ENCODE results near the gene MFN2. TPM values are rescaled to one million over a fixed set of nuclear protein-coding genes. Genes with fewer than 3 reads are reported as not detected.

Gene MFN2
- total and polyA plus RNA-seq, 9 of the 15 experiments (the other 6 are each of a cell fraction or from before 2014, with no cell fraction given): 10.5 to 158 (median 87.1) TPM

DNA sequence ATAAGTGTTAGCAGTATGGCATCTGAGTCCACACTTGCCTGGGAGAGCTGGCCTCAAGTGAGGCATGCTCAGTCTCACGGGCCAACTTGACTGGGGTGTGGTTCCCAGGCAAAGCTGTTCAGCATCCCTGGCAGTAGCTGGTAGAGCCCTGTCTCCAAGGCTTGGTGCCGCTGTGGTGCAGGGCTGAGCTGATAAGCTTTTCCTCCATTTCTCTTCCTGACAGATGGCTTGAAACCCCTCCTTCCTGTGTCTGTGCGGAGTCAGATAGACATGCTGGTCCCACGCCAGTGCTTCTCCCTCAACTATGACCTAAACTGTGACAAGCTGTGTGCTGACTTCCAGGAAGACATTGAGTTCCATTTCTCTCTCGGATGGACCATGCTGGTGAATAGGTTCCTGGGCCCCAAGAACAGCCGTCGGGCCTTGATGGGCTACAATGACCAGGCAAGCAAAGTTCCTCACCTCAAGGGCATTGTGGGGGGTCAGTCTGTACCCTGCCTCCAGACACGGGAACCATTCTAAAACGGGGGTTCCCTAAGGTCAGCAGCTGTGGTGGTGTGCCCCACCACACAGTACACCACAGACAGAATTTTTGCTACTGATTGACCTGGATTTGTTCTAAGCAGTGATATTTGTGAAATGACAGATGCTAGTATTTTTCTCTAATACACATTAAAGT lies 25.4 kb downstream of the MFN2 start (continued):
- TF ChIP-seq VEZF1 (CRISPR knock-in tag; IDR thresholded peaks at IDR 0.05) (peak; percentile 56; the same call in 1 of the 2 replicates), TCFL5 (CRISPR knock-in tag; conservative IDR thresholded peaks at IDR 0.05) (no peak), PRDM10 (IDR thresholded peaks at IDR 0.05; ENCODE audit: partially characterized antibody) (peak; percentile 89), ZNF583 (CRISPR knock-in tag; IDR thresholded peaks at IDR 0.05) (no peak), ZBTB2 (IDR thresholded peaks at IDR 0.05) (peak; percentile 78; the same call in 1 of the 2 replicates), ZBTB5 (IDR thresholded peaks at IDR 0.05) (no peak), RBBP5 (IDR thresholded peaks at IDR 0.05; ENCODE audit: borderline replicate concordance, insufficient read depth, low read length, poor library complexity, severe bottlenecking) (peak; percentile 40), EGR1 (conservative IDR thresholded peaks at IDR 0.05) (peak; percentile 41; the same call in 1 of the 2 replicates), HNRNPUL1 (IDR thresholded peaks at IDR 0.05; ENCODE audit: low read length) (no peak), HDAC1 (IDR thresholded peaks at IDR 0.05) (peak in 1 of 2 experiments; percentile 92; a peak in 1 of 4 replicates), U2AF1 (optimal IDR thresholded peaks at IDR 0.05; ENCODE audit: low read depth, low read length) (no peak), CHD2 (IDR thresholded peaks at IDR 0.05; ENCODE audit: low read depth, low read length) (no peak), MAFF (IDR thresholded peaks at IDR 0.05; ENCODE audit: low read length) (no peak), FOXP1 (CRISPR knock-in tag; IDR thresholded peaks at IDR 0.05) (peak; percentile 64; the same call in 1 of the 2 replicates), POLR3G (IDR thresholded peaks at IDR 0.05; ENCODE audit: extremely low read depth, insufficient read length, insufficient replicate concordance) (no peak), RUNX1 (IDR thresholded peaks at IDR 0.05; ENCODE audit: low read depth) (peak; percentile 71; the same call in 1 of the 2 replicates), RBM25 (IDR thresholded peaks at IDR 0.05; ENCODE audit: low read depth, low read length, severe bottlenecking) (no peak), SMARCC2 (IDR thresholded peaks at IDR 0.05; ENCODE audit: low read depth) (peak; percentile 66; the same call in 1 of the 2 replicates), ZFP1 (CRISPR knock-in tag; IDR thresholded peaks at IDR 0.05) (no peak)
